Neutrophil (primary cell): ENCODE data around the gene TMEM220.

Experiments
- H3K27ac ChIP-seq: fragments of 200-600 bp; sonication (generic); 2 replicates; pipeline ENCODE4 v1.5.1; 2016; ENCODE audit warnings: mild to moderate bottlenecking, moderate library complexity
- H3K27me3 ChIP-seq: fragments of 200-600 bp; sonication (generic); 2 replicates; pipeline ENCODE4 v1.6.0; 2016; ENCODE audit warnings: mild to moderate bottlenecking
- H3K36me3 ChIP-seq: fragments of 200-600 bp; sonication (generic); 2 replicates; pipeline ENCODE4 v1.5.1; 2017
- H3K4me1 ChIP-seq, 2 experiments: fragments of 200-600 bp in 1 of 2; sonication (generic) in 1 of 2; 1 replicate in 1 of 2; 2 replicates in 1 of 2; pipeline versions ENCODE4 v1.5.1 to v1.6.1; 2013 to 2016; ENCODE audit warnings: low read depth in 1 of 2, low read length in 1 of 2, mild to moderate bottlenecking in 1 of 2, moderate library complexity in 1 of 2; ENCODE audit not compliant: control insufficient read depth in 1 of 2, insufficient read depth in 1 of 2
- H3K4me3 ChIP-seq, 2 experiments: fragments of 200-600 bp in 1 of 2; sonication (generic) in 1 of 2; 1 replicate in 1 of 2; 2 replicates in 1 of 2; pipeline ENCODE4 v1.5.1; 2013 to 2016; ENCODE audit warnings: low read depth in 1 of 2, low read length in 1 of 2, mild to moderate bottlenecking in 1 of 2, moderate library complexity in 1 of 2
- H3K9me3 ChIP-seq: fragments of 200-600 bp; sonication (generic); 2 replicates; pipeline ENCODE4 v1.5.1; 2016
- TF ChIP-seq, protein P1 (sequence below): fragments of 200-600 bp; sonication (generic); IDR thresholded peaks from 2 replicates; pipeline ENCODE4 v1.5.1; 2016; ENCODE audit warnings: antibody characterized with exemption

Gene TMEM220

DNA sequence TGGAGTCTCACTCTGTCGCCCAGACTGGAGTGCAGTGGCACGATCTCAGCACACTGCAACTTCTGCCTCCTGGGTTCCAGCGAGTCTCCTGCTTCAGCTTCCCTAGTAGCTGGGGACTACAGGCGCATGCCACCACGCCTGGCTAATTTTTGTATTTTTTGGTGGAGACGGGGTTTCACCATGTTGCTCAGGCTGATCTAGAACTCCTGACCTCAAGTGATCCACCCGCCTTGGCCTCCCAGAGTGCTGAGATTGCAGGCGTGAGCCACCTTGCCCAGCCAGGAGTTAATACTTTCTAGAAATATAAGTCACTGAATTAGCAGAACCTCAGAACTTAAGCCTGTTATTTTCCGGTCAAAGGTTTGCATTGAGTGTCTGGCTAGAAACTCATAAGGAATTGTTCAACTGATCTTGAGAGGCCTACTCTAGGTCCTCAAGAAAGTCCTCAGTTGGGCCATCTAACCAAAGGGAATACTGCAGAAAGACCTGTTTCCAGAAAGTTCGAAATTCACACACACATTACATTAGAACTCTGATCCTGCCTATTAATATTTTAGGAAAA, 1.4 kb downstream of the TMEM220 start:
- Histone ChIP-seq H3K27me3 (peaks cover 15% of the 10 kb centered on the region), H3K27ac (no peak overlapping the region), H3K4me3 (no peak overlapping the region), H3K9me3 (no peaks in the 10 kb centered on the region), H3K36me3 (no peaks in the 10 kb centered on the region), H3K4me1 (peaks cover 13 to 16% of the 10 kb centered on the region in 2 experiments)
- TF ChIP-seq, protein P1, sequence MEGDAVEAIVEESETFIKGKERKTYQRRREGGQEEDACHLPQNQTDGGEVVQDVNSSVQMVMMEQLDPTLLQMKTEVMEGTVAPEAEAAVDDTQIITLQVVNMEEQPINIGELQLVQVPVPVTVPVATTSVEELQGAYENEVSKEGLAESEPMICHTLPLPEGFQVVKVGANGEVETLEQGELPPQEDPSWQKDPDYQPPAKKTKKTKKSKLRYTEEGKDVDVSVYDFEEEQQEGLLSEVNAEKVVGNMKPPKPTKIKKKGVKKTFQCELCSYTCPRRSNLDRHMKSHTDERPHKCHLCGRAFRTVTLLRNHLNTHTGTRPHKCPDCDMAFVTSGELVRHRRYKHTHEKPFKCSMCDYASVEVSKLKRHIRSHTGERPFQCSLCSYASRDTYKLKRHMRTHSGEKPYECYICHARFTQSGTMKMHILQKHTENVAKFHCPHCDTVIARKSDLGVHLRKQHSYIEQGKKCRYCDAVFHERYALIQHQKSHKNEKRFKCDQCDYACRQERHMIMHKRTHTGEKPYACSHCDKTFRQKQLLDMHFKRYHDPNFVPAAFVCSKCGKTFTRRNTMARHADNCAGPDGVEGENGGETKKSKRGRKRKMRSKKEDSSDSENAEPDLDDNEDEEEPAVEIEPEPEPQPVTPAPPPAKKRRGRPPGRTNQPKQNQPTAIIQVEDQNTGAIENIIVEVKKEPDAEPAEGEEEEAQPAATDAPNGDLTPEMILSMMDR = no peak

GRCh38 chr17:10727192-10727591, 2.6 kb downstream of the TMEM220 start:
- no peak overlapping the region for H3K4me3 ChIP-seq
- no peaks in the 10 kb centered on the region for H3K9me3 ChIP-seq
- H3K27ac ChIP-seq = no peak overlapping the region
- H3K36me3 ChIP-seq = no peaks in the 10 kb centered on the region
- H3K27me3 ChIP-seq = peaks cover 15% of the 10 kb centered on the region
- H3K4me1 ChIP-seq = peaks cover 13 to 16% of the 10 kb centered on the region in 2 experiments
- TF ChIP-seq, protein P1 = no peak

DNA sequence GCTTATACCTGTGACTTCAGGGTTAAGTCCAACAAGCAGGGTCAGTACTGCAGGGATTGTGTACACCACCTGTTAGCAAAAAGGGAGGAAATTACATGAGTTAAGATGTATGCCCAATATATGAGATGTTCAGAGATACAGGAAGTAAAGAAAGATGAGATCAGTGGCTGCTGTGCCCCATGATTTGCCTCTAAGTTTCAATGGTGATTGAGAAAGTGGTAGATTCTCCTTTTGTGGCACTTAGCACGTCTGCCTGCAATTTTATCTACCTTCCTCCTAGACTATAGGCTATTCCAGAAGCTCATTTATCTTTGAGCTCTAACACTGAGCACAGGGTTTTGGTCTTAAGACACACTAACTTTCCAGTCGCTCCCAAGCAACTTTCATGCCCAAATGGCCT, 3.6 kb downstream of the TMEM220 start:
- no peaks in the 10 kb centered on the region for H3K36me3 ChIP-seq
- no peak overlapping the region for H3K27ac ChIP-seq
- peaks cover 13 to 16% of the 10 kb centered on the region in 2 experiments for H3K4me1 ChIP-seq
- H3K9me3 ChIP-seq = no peaks in the 10 kb centered on the region
- peaks cover 15% of the 10 kb centered on the region for H3K27me3 ChIP-seq
- TF ChIP-seq, protein P1 = no peak
- no peak overlapping the region for H3K4me3 ChIP-seq

GRCh38 chr17:10725262-10725661, 4.6 kb downstream of the TMEM220 start:
- TF ChIP-seq, protein P1 = no peak
- Histone ChIP-seq H3K27me3 (peaks cover 15% of the 10 kb centered on the region), H3K4me1 (peaks cover 11 to 12% of the 10 kb centered on the region in 2 experiments), H3K4me3 (no peak overlapping the region), H3K9me3 (no peaks in the 10 kb centered on the region), H3K27ac (no peak overlapping the region), H3K36me3 (no peaks in the 10 kb centered on the region)

DNA sequence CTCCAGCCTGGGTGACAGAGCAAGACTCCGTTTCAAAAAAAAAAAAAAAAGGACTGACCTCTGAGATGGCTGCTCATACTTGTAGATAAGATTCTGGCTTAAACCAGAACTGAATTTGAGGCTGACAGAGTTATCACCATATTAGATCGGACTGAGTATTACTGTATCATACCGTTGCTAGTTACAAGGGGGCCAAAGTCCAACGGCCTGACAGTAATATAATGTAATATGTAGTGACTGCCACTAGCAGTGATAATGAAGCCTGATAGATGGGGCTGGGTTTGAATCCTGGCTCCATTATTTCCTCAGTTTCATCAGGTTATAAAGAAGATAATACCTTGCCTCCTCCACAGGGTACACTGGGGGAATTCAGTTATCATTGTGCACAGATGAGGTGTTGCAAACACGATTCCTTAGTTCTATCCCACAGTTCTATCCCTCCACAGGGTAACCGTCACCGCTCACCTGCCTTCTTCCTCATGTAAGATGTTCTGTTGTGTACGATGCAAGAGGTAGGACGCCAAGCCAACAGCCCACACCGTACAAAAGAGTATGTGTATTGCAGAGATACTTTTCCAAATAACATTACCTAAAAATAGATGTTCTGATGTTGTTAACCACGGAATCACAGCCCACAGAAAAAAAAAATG, 5.2 kb downstream of the TMEM220 start:
- no peaks in the 10 kb centered on the region for H3K36me3 ChIP-seq
- TF ChIP-seq, protein P1 = no peak
- H3K4me3 ChIP-seq = no peak overlapping the region
- no peaks in the 10 kb centered on the region for H3K9me3 ChIP-seq
- peaks cover 13% of the 10 kb centered on the region for H3K27me3 ChIP-seq
- H3K4me1 ChIP-seq = peaks cover 5 to 8% of the 10 kb centered on the region in 2 experiments
- no peak overlapping the region for H3K27ac ChIP-seq
